Endothelial cell of umbilical vein (primary cell): ENCODE data around the gene CLEC16A. TPM values are rescaled to one million over a fixed set of nuclear protein-coding genes. Genes with fewer than 3 reads are reported as not detected.

ENCODE experiments used
- BruUV-seq: library from RNA; stranded (reverse); fragments of 400-500 nt; replicated peaks from 2 replicates; lab custom pipeline; 2021; lab: Mats Ljungman, UMichigan
- CTCF ChIA-PET: fragments of 300-600, 350-600 bp; sonication (Branson Sonifier 250); formaldehyde crosslinking; loops from one replicate; lab custom pipeline; 2021; ENCODE audit warnings: antibody characterized with exemption, inconsistent platforms; lab: Charles Lee
- POLR2A ChIA-PET: fragments of 300-600, 350-600 bp; sonication (Branson Sonifier 250); formaldehyde crosslinking; loops from one replicate; lab custom pipeline; 2021; ENCODE audit warnings: antibody characterized with exemption, inconsistent platforms; lab: Charles Lee
- DNase-seq: peaks from one replicate; pipeline ENCODE4 v3.0.0-alpha.2; 2011; ENCODE audit warnings: low read depth, low spot score
- FAIRE-seq: peaks from 2 replicates; lab custom pipeline; 2011; peaks lifted over from hg19 to GRCh38; lab: Jason Lieb, UNC
- H2AFZ ChIP-seq: 2 replicates; pipeline ENCODE4 v1.6.0; 2012; ENCODE audit warnings: low read depth, low read length, control low read depth, inconsistent platforms
- H3K27ac ChIP-seq: 2 replicates; pipeline ENCODE4 v1.5.1; 2011; ENCODE audit warnings: low read depth, mild to moderate bottlenecking, control low read depth, low read length, moderate library complexity; ENCODE audit not compliant: insufficient read depth
- H3K27me3 ChIP-seq, 2 experiments: 2 replicates each; pipeline versions ENCODE4 v1.6.0 to v1.6.1; 2011; ENCODE audit warnings: low read length in 2 of 2, mixed read lengths in 1 of 2; ENCODE audit not compliant: control insufficient read depth in 2 of 2, insufficient read depth in 2 of 2
- H3K36me3 ChIP-seq, 2 experiments: 2 replicates in 1 of 2; 3 replicates in 1 of 2; pipeline ENCODE4 v1.5.1; 2011; ENCODE audit warnings: low read length in 2 of 2, mild to moderate bottlenecking in 1 of 2, moderate library complexity in 1 of 2; ENCODE audit not compliant: control insufficient read depth in 2 of 2, insufficient read depth in 2 of 2; ENCODE audit errors: extremely low read depth in 1 of 2
- H3K4me1 ChIP-seq: 3 replicates; pipeline ENCODE4 v1.5.1; 2011; ENCODE audit warnings: mild to moderate bottlenecking, low read length; ENCODE audit not compliant: control insufficient read depth, insufficient read depth; ENCODE audit errors: extremely low read depth
- H3K4me2 ChIP-seq: 2 replicates; pipeline ENCODE4 v1.6.1; 2011; ENCODE audit warnings: low read length, control low read depth, mixed read lengths; ENCODE audit not compliant: insufficient read depth
- H3K4me3 ChIP-seq, 3 experiments: fragments of 200-600 bp in 1 of 3; sonication (generic), shearing (Covaris generic) in 1 of 3; replicated peaks in 1 of 3; 2 replicates each; pipeline ENCODE4 v1.5.1; 2011 to 2016; ENCODE audit warnings: control low read depth in 3 of 3, low read length in 3 of 3, mild to moderate bottlenecking in 2 of 3, inconsistent platforms in 1 of 3, low read depth in 1 of 3, moderate library complexity in 1 of 3; ENCODE audit not compliant: insufficient read depth in 1 of 3
- H3K79me2 ChIP-seq: 2 replicates; pipeline ENCODE4 v1.6.0; 2012; ENCODE audit warnings: low read length, inconsistent platforms; ENCODE audit not compliant: control insufficient read depth, insufficient read depth
- H3K9ac ChIP-seq: replicated peaks from 2 replicates; pipeline ENCODE3; 2011; ENCODE audit warnings: low read length, control low read depth; ENCODE audit not compliant: insufficient read depth; ENCODE audit errors: extremely low read depth
- H3K9me1 ChIP-seq: replicated peaks from 3 replicates; pipeline ENCODE4 v1.6.0; 2011; ENCODE audit warnings: mild to moderate bottlenecking, low read length; ENCODE audit not compliant: control insufficient read depth, insufficient read depth; ENCODE audit errors: extremely low read depth
- H3K9me3 ChIP-seq: replicated peaks from 2 replicates; pipeline ENCODE4 v1.5.1; 2012; ENCODE audit warnings: low read length, inconsistent platforms; ENCODE audit not compliant: control insufficient read depth, insufficient read depth
- H4K20me1 ChIP-seq: replicated peaks from 2 replicates; pipeline ENCODE3; 2011; ENCODE audit warnings: mild to moderate bottlenecking, low read length; ENCODE audit not compliant: control insufficient read depth, insufficient read depth; ENCODE audit errors: extremely low read depth
- CTCF ChIP-seq, 2 donors: IDR thresholded peaks; 1 replicate in 1 of 2; 2 replicates in 1 of 2; pipeline ENCODE4 v1.5.1; 2011; ENCODE audit warnings: low read length in 2 of 2, mild to moderate bottlenecking in 2 of 2, moderate library complexity in 2 of 2, control low read depth in 1 of 2, inconsistent platforms in 1 of 2, low read depth in 1 of 2; ENCODE audit not compliant: insufficient read depth in 1 of 2; ENCODE audit errors: extremely low read depth in 1 of 2
- EZH2 ChIP-seq: IDR thresholded peaks from 2 replicates; pipeline ENCODE4 v1.6.1; 2012; ENCODE audit warnings: borderline replicate concordance, low read depth, mild to moderate bottlenecking, moderate library complexity, low read length, inconsistent platforms; ENCODE audit not compliant: severe bottlenecking
- FOS ChIP-seq: IDR thresholded peaks from 2 replicates; pipeline ENCODE4 v1.6.1; 2011; ENCODE audit warnings: mild to moderate bottlenecking, low read length, moderate library complexity, borderline replicate concordance; ENCODE audit not compliant: insufficient read depth
- GATA2 ChIP-seq: IDR thresholded peaks from 2 replicates; pipeline ENCODE4 v1.7.0; 2011; ENCODE audit warnings: low read depth, mild to moderate bottlenecking, moderate library complexity, mixed read lengths, low read length; ENCODE audit not compliant: insufficient read length, insufficient read depth
- POLR2A ChIP-seq: IDR thresholded peaks from 2 replicates; pipeline ENCODE4 v1.6.1; 2012; ENCODE audit warnings: low read depth, mild to moderate bottlenecking, control low read depth, low read length
- POLR2AphosphoS5 ChIP-seq: IDR thresholded peaks from 2 replicates; pipeline ENCODE4 v1.6.1; 2012; ENCODE audit warnings: low read depth, mild to moderate bottlenecking, control low read depth, low read length, moderate library complexity; ENCODE audit not compliant: insufficient read depth
- dilution Hi-C: fragments of 300-500 bp; cut with MboI; formaldehyde crosslinking; loops from one replicate; pipeline ENCODE4 v1.15.0; 2019; ENCODE audit warnings: low sequenced_read_pairs; ENCODE audit not compliant: extremely low pct_ligation_motif_present
- intact Hi-C: fragments of 100-400 bp; cut with micrococcal nuclease; formaldehyde crosslinking; loops from one replicate; pipeline ENCODE4 v1.10.0; 2022
- polyA plus RNA-seq, 4 experiments: library from polyadenylated mRNA; depleted of rRNA in 3 of 4; stranded (reverse) in 3 of 4; unstranded in 1 of 4; fragments of >200 nt; gene quantifications; 2 replicates each; pipeline versions ENCODE4 v1.2.1 to v1.2.3, GENCODE V29; 2011 to 2012; ENCODE audit warnings: missing spikeins in 1 of 4
- total RNA-seq: library from RNA; stranded (reverse); gene quantifications from 2 replicates; pipeline ENCODE4 v1.2.3, GENCODE V29; 2021

CLEC16A gene
- total and polyA plus RNA-seq, 2 donors (not counting 3 experiments of a cell fraction or from before 2014, with no cell fraction given): 11.4 to 23.3 TPM

DNA sequence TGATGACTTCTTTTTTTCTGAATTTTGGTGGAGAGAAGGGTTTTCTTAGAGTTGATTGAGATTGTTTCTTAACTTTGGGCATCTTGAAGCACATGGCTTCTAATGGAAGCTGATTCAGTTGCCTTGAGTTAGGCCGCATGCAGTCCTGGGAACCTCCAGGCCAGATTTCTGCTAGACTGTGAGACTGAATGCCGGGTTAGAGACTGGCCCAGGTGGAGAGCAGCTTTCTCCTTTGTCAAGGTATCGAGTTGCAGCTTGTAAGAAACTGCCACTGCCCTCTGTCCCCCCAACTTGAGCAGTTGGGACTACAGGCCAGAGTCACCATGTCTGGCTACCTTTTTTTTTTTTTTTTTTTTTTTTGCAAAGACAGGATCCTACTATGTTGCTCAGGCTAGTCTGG is 77.6 kb downstream of the CLEC16A start:
- TF ChIP-seq POLR2AphosphoS5 (no peak), FOS (no peak), GATA2 (no peak), POLR2A (no peak), CTCF (IDR thresholded peaks at IDR 0.05; ENCODE audit: extremely low read depth in 1 of 2, insufficient read depth in 1 of 2, low read depth in 1 of 2, low read length in 2 of 2) (no peak), EZH2 (no peak)
- no peak overlapping the region for H3K9ac ChIP-seq
- intact Hi-C loops: no loop called here
- CTCF ChIA-PET: no interaction called here
- H3K4me2 ChIP-seq: no peak overlapping the region
- dilution Hi-C loops: no loop called here
- no peak overlapping the region for H2AFZ ChIP-seq
- no peak overlapping the region for H3K27ac ChIP-seq
- FAIRE-seq: no peak
- H4K20me1 ChIP-seq: no peaks in the 10 kb centered on the region
- no peak for DNase-seq
- no peaks in the 10 kb centered on the region for H3K9me3 ChIP-seq
- no TSS peak for BruUV-seq
- H3K79me2 ChIP-seq: no peaks in the 10 kb centered on the region
- H3K27me3 ChIP-seq: no peaks in the 10 kb centered on the region
- H3K4me1 ChIP-seq: peaks cover 6% of the 10 kb centered on the region
- peaks cover 0 to 6% of the 10 kb centered on the region in 2 experiments for H3K36me3 ChIP-seq
- H3K9me1 ChIP-seq: no peaks in the 10 kb centered on the region
- no peak overlapping the region for H3K4me3 ChIP-seq
- POLR2A ChIA-PET: no interaction called here
